Stomach (tissue), 9 donors: ENCODE measurements around the gene SEL1L. TPM values are rescaled to one million over a fixed set of nuclear protein-coding genes. Genes with fewer than 3 reads are reported as not detected.
"Not testable (repeated sequence)": the region's sequence is repeated elsewhere in the genome, so short reads cannot be mapped to it uniquely, and the experiment has no call there.

Source experiments
- DNase-seq, 2 donors: peaks; one replicate each; pipeline versions ENCODE4 v3.0.0 to v3.0.0-alpha.2; 2013 to 2019
- H3K27ac ChIP-seq, 5 donors: fragments of 200-600 bp in 4 of 5; sonication (generic) in 4 of 5; one replicate each; pipeline ENCODE4 v1.5.1; 2013 to 2019; ENCODE audit warnings: mild to moderate bottlenecking in 1 of 5, moderate library complexity in 1 of 5
- H3K27me3 ChIP-seq, 3 donors: fragments of 200-600 bp; sonication (generic); one replicate each; pipeline ENCODE4 v1.5.1; 2017 to 2019; ENCODE audit warnings: mixed run types in 1 of 3
- H3K36me3 ChIP-seq, 4 donors: fragments of 200-600 bp; sonication (generic); 1 replicate in 3 of 4; 2 replicates in 1 of 4; pipeline ENCODE4 v1.5.1; 2016 to 2019
- H3K4me1 ChIP-seq, 4 donors: fragments of 200-600 bp; sonication (generic); one replicate each; pipeline ENCODE4 v1.5.1; 2016 to 2019
- H3K4me3 ChIP-seq, 4 donors: fragments of 200-600 bp; sonication (generic) in 3 of 4; one replicate each; pipeline ENCODE4 v1.5.1; 2016 to 2019; ENCODE audit warnings: mild to moderate bottlenecking in 1 of 4
- H3K9me3 ChIP-seq, 4 donors: fragments of 200-600 bp; sonication (generic); one replicate each; pipeline ENCODE4 v1.5.1; 2016 to 2019
- EP300 ChIP-seq: sonication (generic); formaldehyde crosslinking; IDR thresholded peaks from one replicate; pipeline ENCODE4 v1.6.1; 2017; ENCODE audit warnings: antibody characterized with exemption
- POLR2A ChIP-seq, 4 donors: fragments of 450-650 bp; IDR thresholded peaks; one replicate each; pipeline ENCODE4 v1.6.1; 2016; ENCODE audit warnings: antibody characterized with exemption in 4 of 4, control low read depth in 2 of 4, mild to moderate bottlenecking in 1 of 4, moderate library complexity in 1 of 4
- POLR2AphosphoS5 ChIP-seq, 3 donors: sonication (generic); formaldehyde crosslinking; IDR thresholded peaks; one replicate each; pipeline ENCODE4 v1.6.1; 2016; ENCODE audit warnings: antibody characterized with exemption in 3 of 3
- WGBS, 5 donors: extraction: QIAGEN DNeasy Blood & Tissue Kit in 3 of 5; methylation state at CpG; one replicate each; pipeline versions ENCODE4 v1.1.5 to v1.1.7; 2013 to 2018; 5-methylcytosine and 5-hydroxymethylcytosine counted together
- intact Hi-C: fragments of 100-400 bp; cut with DNase I; formaldehyde crosslinking; loops from one replicate; pipeline ENCODE4 v1.15.1; 2023; ENCODE audit warnings: low total_unique reads
- polyA plus RNA-seq, 3 donors: library from polyadenylated mRNA; stranded (reverse); fragments of 200-250 nt; gene quantifications; one replicate each; pipeline ENCODE4 v1.2.3, GENCODE V29; 2013
- total RNA-seq, 5 donors: library from RNA; depleted of rRNA; stranded (reverse); fragments of >200 nt; gene quantifications; one replicate each; pipeline versions ENCODE4 v1.1.0 to v1.2.3, GENCODE V29; 2014 to 2016
- TF ChIP-seq, protein P1 (sequence below), 7 experiments: fragments of 450-650 bp in 4 of 7; fragments of 200-600 bp in 3 of 7; sonication (generic) in 3 of 7; IDR thresholded peaks; one replicate each; pipeline ENCODE4 v1.5.1; 2016 to 2019; ENCODE audit warnings: antibody characterized with exemption in 7 of 7, control low read depth in 2 of 7, mild to moderate bottlenecking in 1 of 7
- donor health status: healthy with polysubstance abuse.
- donor health status: Bipolar disorder and iron deficiency.
- donor health status: healthy.

The SEL1L gene
- total and polyA plus RNA-seq, 8 donors, result 5.0 to 175 (median 12.8) TPM

DNA sequence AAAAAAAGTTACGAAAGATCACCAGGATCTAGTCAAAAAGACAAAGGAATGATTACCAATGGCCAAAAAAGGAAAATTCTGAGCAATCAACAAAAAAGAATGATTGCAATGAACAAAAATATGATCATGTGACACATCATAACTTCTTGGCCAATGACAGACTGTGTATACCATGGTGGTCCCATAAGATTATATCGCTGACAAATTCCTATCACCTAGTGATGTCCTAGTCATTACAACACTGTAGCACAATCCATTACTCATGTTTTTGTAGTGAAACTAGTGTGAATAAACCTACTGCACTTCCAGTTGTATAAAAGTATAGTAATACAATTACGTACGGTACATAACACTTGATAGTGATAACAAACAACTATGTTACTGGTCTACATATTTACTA, 12.3 kb downstream of the SEL1L start:
- 91 to 95% (median 93%) methylated on average over 4 of the region's 4 CpGs for WGBS, 5 donors
- H3K36me3 ChIP-seq, result peaks cover 27 to 82% (median 68%) of the 10 kb centered on the region in 4 donors
- H3K4me3 ChIP-seq, result no peak overlapping the region
- DNase-seq, result no peak
- no peaks in the 10 kb centered on the region for H3K27me3 ChIP-seq
- H3K4me1 ChIP-seq, result peaks cover 34 to 72% (median 52%) of the 10 kb centered on the region in 4 donors
- H3K27ac ChIP-seq, result peak overlapping the region in 1 of 5 donors; percentile 81
- TF ChIP-seq POLR2A (IDR thresholded peaks at IDR 0.05) (no peak), EP300 (no peak), POLR2AphosphoS5 (IDR thresholded peaks at IDR 0.05) (no peak)
- TF ChIP-seq, protein P1, sequence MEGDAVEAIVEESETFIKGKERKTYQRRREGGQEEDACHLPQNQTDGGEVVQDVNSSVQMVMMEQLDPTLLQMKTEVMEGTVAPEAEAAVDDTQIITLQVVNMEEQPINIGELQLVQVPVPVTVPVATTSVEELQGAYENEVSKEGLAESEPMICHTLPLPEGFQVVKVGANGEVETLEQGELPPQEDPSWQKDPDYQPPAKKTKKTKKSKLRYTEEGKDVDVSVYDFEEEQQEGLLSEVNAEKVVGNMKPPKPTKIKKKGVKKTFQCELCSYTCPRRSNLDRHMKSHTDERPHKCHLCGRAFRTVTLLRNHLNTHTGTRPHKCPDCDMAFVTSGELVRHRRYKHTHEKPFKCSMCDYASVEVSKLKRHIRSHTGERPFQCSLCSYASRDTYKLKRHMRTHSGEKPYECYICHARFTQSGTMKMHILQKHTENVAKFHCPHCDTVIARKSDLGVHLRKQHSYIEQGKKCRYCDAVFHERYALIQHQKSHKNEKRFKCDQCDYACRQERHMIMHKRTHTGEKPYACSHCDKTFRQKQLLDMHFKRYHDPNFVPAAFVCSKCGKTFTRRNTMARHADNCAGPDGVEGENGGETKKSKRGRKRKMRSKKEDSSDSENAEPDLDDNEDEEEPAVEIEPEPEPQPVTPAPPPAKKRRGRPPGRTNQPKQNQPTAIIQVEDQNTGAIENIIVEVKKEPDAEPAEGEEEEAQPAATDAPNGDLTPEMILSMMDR (IDR thresholded peaks at IDR 0.05), result no peak
- intact Hi-C loops, result no loop called here
- no peaks in the 10 kb centered on the region for H3K9me3 ChIP-seq

DNA sequence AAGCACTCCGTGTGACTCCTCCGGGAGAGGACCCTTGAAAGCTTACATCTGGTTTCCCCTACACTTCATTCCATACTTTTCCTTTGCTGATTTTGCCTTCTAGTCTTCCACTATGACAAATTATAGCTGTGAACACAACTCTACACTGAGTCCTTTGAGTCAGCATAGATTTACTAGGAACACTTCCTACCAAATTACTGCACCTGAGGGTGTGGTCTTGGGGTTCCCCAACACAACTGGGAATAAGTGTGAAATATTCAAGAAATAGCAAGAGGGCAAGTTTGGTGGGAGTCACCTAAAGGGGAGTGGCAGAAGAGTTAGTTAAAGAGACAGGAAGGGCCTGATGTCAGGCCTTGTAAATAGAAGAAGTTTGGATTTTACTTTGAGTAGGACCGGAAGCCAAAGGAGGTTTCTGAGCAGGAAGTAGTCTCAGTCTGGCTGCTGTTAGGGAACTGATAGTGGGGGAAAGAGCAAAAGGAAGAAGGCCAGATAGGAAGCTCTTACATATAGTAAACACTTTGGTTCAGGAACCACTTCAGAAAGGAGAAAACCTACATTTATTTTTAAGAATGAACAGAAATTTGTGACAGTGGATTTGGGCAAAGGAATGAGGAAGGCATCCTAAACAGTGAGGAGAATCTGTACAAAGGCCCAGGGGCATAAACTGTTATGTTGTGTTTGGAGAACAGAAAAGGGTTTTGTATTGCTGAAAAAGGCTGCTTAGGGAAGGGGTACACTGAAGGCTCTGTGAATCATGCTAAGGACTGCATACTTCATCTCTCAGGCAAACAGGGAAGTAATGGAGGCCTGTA, 14.2 kb downstream of the SEL1L start:
- WGBS, 5 donors, result 49 to 66% (median 59%) methylated on average over 3 of the region's 3 CpGs
- no peaks in the 10 kb centered on the region for H3K27me3 ChIP-seq
- peaks cover 20 to 71% (median 65%) of the 10 kb centered on the region in 4 donors for H3K36me3 ChIP-seq
- H3K4me3 ChIP-seq, result no peak overlapping the region
- TF ChIP-seq, protein P1 (IDR thresholded peaks at IDR 0.05), result no peak
- TF ChIP-seq EP300, result no peak
- DNase-seq, result peak in 1 of 2 donors; percentile 59
- H3K27ac ChIP-seq, result peak overlapping the region in 4 of 5 donors; percentile 45 to 81 (median 69)
- H3K9me3 ChIP-seq, result no peaks in the 10 kb centered on the region
- peaks cover 34 to 73% (median 52%) of the 10 kb centered on the region in 4 donors for H3K4me1 ChIP-seq
- intact Hi-C loops, result no loop called here

DNA sequence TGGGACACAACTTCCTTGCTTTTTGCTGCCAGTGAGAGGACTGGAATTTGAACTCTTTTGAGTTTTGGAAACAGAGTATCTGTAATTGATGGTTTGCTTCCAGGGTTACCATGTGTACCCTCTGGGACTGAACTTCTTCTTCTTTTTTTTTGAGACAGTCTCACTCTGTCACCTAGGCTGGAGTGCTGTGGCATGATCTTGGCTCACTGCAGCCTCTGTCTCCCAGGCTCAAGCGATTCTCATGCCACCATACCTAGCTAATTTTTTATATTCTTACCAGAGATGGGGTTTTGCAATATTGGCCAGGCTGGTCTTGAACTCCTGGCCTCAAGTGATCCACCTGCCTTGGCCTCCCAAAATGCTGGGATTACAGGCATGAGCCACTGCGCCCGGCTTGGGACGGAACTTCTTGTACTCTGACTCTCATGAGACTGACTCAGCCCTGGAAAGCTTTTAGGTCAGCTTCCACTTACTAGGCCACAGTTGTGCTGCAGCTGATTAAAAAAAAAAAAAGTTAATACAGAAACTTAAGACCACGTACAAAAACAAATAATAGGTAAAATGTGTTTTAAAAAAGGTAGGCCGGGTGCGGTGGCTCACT, 15.8 kb downstream of the SEL1L start:
- intact Hi-C loops, result no loop called here
- Histone ChIP-seq H3K9me3 (no peaks in the 10 kb centered on the region), H3K4me1 (peaks cover 30 to 62% (median 50%) of the 10 kb centered on the region in 4 donors), H3K36me3 (peaks cover 17 to 72% (median 65%) of the 10 kb centered on the region in 4 donors), H3K4me3 (no peak overlapping the region), H3K27ac (peak overlapping the region; percentile 3 to 81 (median 67)), H3K27me3 (no peaks in the 10 kb centered on the region)
- peak in 1 of 3 donors; percentile 12 for TF ChIP-seq POLR2AphosphoS5 (IDR thresholded peaks at IDR 0.05)
- TF ChIP-seq, protein P1 (IDR thresholded peaks at IDR 0.05), result no peak
- DNase-seq, result no peak
- 55 to 67% (median 60%) methylated on average over 7 of the region's 7 CpGs for WGBS, 5 donors

DNA sequence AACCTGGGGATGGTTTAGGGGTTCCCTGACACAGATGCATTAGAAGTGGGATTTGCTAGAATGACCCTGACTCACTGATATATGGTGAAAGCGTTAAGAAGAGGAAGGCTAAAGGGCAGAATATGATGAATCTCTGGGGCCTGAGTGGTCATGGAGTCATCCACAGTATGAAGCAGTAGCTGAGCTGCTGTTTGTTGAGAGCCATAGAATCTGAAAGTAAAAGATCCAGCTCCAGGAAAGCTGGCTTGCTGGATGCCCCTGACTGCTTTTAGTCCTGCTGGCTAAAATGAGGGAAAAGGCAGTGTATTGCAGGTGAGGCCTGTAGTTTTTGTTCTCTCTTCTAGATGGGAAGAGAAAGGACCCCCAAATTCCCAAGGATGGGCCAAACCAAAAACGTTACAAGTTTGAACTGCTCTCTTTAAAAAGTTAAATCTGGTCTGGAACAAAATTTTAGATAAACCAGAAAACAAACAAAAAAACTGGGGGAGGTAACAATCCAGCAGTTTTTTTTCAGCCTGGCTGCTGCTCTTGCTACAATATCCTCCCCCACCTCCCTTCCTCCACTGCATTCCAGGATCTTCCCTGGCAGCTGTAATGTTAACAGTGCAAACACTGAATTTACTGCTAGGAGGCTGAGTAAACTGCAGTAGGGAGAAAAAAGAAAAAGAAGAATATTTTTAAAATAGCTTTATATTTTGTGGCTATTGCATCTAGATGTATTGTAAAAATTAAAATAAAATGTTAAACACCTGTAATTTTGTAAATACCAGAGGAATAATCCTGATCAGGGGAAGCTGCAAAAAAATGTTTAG, 16.5 kb downstream of the SEL1L start:
- no peaks in the 10 kb centered on the region for H3K9me3 ChIP-seq
- peaks cover 33 to 65% (median 50%) of the 10 kb centered on the region in 4 donors for H3K4me1 ChIP-seq
- DNase-seq, result peak in 1 of 2 donors; percentile 86
- peak overlapping the region in 4 of 5 donors; percentile 41 to 81 (median 69) for H3K27ac ChIP-seq
- WGBS, 5 donors, result 35 to 60% (median 44%) methylated on average over 2 of the region's 2 CpGs
- no peaks in the 10 kb centered on the region for H3K27me3 ChIP-seq
- TF ChIP-seq POLR2A (IDR thresholded peaks at IDR 0.05), result no peak
- peak in 2 of 3 donors; percentile 27 to 35 for TF ChIP-seq POLR2AphosphoS5 (IDR thresholded peaks at IDR 0.05)
- no peak overlapping the region for H3K4me3 ChIP-seq
- intact Hi-C loops, result no loop called here
- H3K36me3 ChIP-seq, result peaks cover 10 to 67% (median 62%) of the 10 kb centered on the region in 4 donors

DNA sequence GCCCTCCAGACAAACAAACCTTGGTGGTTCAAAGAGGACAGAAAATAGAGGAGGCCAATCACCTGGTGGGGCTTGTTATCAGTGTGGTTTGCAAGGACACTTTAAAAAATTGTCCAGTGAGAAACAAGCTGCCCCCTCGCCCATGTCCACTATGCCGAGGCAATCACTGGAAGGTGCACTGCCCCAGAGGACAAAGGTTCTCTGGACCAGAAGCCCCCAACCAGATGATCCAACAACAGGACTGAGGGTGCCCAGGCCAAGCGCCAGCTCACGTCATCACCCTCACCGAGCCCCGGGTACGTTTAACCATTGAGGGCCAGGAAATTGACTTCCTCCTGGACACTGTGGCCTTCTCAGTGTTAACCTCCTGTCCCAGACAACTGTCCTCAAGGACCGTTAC, 17.7 kb downstream of the SEL1L start:
- Histone ChIP-seq H3K27ac (peak overlapping the region in 1 of 5 donors; percentile 81), H3K4me1 (peaks cover 37 to 68% (median 54%) of the 10 kb centered on the region in 4 donors), H3K36me3 (peaks cover 10 to 61% (median 54%) of the 10 kb centered on the region in 4 donors)
- H3K27me3 ChIP-seq, intact Hi-C loops, DNase-seq, H3K4me3 ChIP-seq, H3K9me3 ChIP-seq: not testable (repeated sequence)
- WGBS, 5 donors, result 90 to 97% (median 92%) methylated on average over 8 of the region's 8 CpGs

DNA sequence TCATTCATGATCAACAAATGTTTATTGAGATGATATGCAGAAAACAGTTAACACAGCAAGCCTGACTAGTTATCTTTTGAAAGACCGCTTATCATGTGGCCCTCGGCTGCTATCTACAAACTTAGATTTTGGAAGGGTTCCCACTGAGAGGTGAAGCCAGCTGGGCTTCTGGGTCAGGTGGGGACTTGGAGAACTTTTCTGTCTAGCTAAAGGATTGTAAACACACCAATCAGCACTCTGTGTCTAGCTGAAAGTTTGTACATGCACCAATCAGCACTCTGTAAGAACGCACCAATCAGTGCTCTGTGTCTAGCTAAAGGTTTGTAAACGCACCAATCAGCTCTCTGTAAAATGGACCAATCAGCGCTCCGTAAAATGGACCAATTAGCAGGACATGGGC, 20.8 kb downstream of the SEL1L start:
- H3K27me3 ChIP-seq, H3K4me3 ChIP-seq, intact Hi-C loops, DNase-seq, H3K9me3 ChIP-seq: not testable (repeated sequence)
- WGBS, 5 donors, result 71 to 80% (median 73%) methylated on average over 6 of the region's 6 CpGs
- H3K36me3 ChIP-seq, result peaks cover 5 to 71% (median 45%) of the 10 kb centered on the region in 4 donors
- peaks cover 27 to 59% (median 42%) of the 10 kb centered on the region in 4 donors for H3K4me1 ChIP-seq
- peak overlapping the region in 1 of 5 donors; percentile 50 for H3K27ac ChIP-seq
